Endodermal cell (in vitro differentiated cells): Measurements from ENCODE around the gene NISCH. TPM values are rescaled to one million over a fixed set of nuclear protein-coding genes. Genes with fewer than 3 reads are reported as not detected.

Experiments
- DNase-seq: peaks from one replicate; pipeline ENCODE4 v3.0.0-alpha.2; 2017
- H3K27ac ChIP-seq: 2 replicates; pipeline ENCODE4 v1.5.1; 2013; ENCODE audit warnings: mild to moderate bottlenecking, low read depth, low read length, moderate library complexity
- H3K27me3 ChIP-seq: 2 replicates; pipeline ENCODE4 v1.6.1; 2013; ENCODE audit warnings: mild to moderate bottlenecking, low read length, moderate library complexity; ENCODE audit not compliant: insufficient read depth, control insufficient read depth, poor library complexity, severe bottlenecking
- H3K36me3 ChIP-seq: 2 replicates; pipeline ENCODE4 v1.7.0; 2013; ENCODE audit warnings: mild to moderate bottlenecking, low read length, moderate library complexity; ENCODE audit not compliant: control insufficient read depth, insufficient read depth
- H3K4me1 ChIP-seq: one replicate; pipeline ENCODE4 v1.7.0; 2013; ENCODE audit warnings: low read length; ENCODE audit not compliant: control insufficient read depth, insufficient read depth
- H3K4me3 ChIP-seq: 2 replicates; pipeline ENCODE4 v1.5.1; 2013; ENCODE audit warnings: mild to moderate bottlenecking, low read length, moderate library complexity
- H3K9ac ChIP-seq: 2 replicates; pipeline ENCODE4 v1.6.1; 2013; ENCODE audit warnings: mild to moderate bottlenecking, low read length, moderate library complexity; ENCODE audit not compliant: poor library complexity, severe bottlenecking; ENCODE audit errors: extremely low read depth
- H3K9me3 ChIP-seq: 2 replicates; pipeline ENCODE4 v1.6.1; 2013; ENCODE audit warnings: mild to moderate bottlenecking, low read length, moderate library complexity; ENCODE audit not compliant: control insufficient read depth
- H3K27ac Mint-ChIP-seq: 2 replicates; pipeline ENCODE4 v1.8.0; 2020; ENCODE audit warnings: mixed read lengths
- H3K27me3 Mint-ChIP-seq: 2 replicates; pipeline ENCODE4 v1.8.0; 2021; ENCODE audit warnings: mild to moderate bottlenecking, mixed read lengths; ENCODE audit not compliant: insufficient read depth
- H3K36me3 Mint-ChIP-seq: 2 replicates; pipeline ENCODE4 v1.8.0; 2020; ENCODE audit warnings: low read depth, mixed read lengths
- H3K4me1 Mint-ChIP-seq: 2 replicates; pipeline ENCODE4 v1.8.0; 2020; ENCODE audit warnings: mixed read lengths
- H3K4me3 Mint-ChIP-seq: 2 replicates; pipeline ENCODE4 v1.8.0; 2020; ENCODE audit warnings: mild to moderate bottlenecking, moderate library complexity, mixed read lengths
- H3K9me3 Mint-ChIP-seq: 2 replicates; pipeline ENCODE4 v1.8.0; 2020; ENCODE audit warnings: mild to moderate bottlenecking, mixed read lengths
- WGBS, 2 experiments: methylation state at CpG; one replicate each; pipeline versions ENCODE4 v1.1.5 to v1.1.7; 2013; ENCODE audit warnings: missing lambda C conversion rate in 2 of 2, mixed read lengths in 1 of 2; ENCODE audit not compliant: insufficient coverage in 1 of 2, insufficient read length in 1 of 2; 5-methylcytosine and 5-hydroxymethylcytosine counted together
- total RNA-seq, 2 donors: library from RNA; stranded (reverse); fragmentation: NEBNext Ultra II Directional in 1 of 2; extraction: Animal tissue kit (Norgen Biotek cat#: 25700) in 1 of 2; gene quantifications; 2 replicates in 1 of 2; 3 replicates in 1 of 2; pipeline ENCODE4 v1.2.1, GENCODE V29; 2021
- TF ChIP-seq, protein P1 (sequence below): fragments of 200-600 bp; sonication (generic); conservative IDR thresholded peaks from 2 replicates; pipeline ENCODE4 v1.5.0; 2021; ENCODE audit warnings: antibody characterized with exemption, mild to moderate bottlenecking

NISCH gene
- total RNA-seq, 2 donors from 2014 or later: 151 to 156 TPM

DNA sequence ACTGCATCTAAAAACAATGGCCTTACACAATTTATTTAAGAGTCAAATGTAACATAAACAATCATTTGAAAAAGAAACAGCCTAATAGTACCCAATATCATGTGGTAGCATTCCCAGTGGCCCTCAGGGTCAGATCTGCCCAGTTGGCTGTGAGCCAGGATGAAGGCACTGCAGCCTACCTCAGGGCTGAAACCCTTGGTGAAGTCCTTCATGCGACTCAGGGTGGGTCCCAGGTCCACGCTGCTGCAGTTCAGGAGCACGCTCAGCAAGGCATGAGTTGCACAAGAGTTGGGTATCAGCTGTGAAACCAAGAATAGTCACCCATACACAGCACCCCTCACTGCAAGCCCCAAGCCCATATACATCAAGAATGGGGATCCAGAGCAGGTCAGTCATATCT, 47.6 kb upstream of the NISCH start:
- no peaks in the 10 kb centered on the region for H3K27me3 ChIP-seq
- TF ChIP-seq, protein P1, sequence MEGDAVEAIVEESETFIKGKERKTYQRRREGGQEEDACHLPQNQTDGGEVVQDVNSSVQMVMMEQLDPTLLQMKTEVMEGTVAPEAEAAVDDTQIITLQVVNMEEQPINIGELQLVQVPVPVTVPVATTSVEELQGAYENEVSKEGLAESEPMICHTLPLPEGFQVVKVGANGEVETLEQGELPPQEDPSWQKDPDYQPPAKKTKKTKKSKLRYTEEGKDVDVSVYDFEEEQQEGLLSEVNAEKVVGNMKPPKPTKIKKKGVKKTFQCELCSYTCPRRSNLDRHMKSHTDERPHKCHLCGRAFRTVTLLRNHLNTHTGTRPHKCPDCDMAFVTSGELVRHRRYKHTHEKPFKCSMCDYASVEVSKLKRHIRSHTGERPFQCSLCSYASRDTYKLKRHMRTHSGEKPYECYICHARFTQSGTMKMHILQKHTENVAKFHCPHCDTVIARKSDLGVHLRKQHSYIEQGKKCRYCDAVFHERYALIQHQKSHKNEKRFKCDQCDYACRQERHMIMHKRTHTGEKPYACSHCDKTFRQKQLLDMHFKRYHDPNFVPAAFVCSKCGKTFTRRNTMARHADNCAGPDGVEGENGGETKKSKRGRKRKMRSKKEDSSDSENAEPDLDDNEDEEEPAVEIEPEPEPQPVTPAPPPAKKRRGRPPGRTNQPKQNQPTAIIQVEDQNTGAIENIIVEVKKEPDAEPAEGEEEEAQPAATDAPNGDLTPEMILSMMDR: no peak
- H3K4me3 ChIP-seq: no peak overlapping the region
- DNase-seq: no peak
- peaks cover 58% of the 10 kb centered on the region for H3K36me3 ChIP-seq
- H3K9ac ChIP-seq: no peak overlapping the region
- Mint-ChIP-seq H3K36me3 (peaks cover 49% of the 10 kb centered on the region), H3K27ac (no peak overlapping the region), H3K4me3 (peak overlapping the region; percentile 80), H3K27me3 (no peaks in the 10 kb centered on the region), H3K4me1 (peaks cover 17% of the 10 kb centered on the region), H3K9me3 (no peaks in the 10 kb centered on the region)
- no peaks in the 10 kb centered on the region for H3K9me3 ChIP-seq
- peaks cover 11% of the 10 kb centered on the region for H3K4me1 ChIP-seq
- 96% methylated on average over 3 of the region's 3 CpGs; no CpG with 5 or more reads in 1 of the 2 experiments for WGBS, 2 experiments
- no peak overlapping the region for H3K27ac ChIP-seq

DNA sequence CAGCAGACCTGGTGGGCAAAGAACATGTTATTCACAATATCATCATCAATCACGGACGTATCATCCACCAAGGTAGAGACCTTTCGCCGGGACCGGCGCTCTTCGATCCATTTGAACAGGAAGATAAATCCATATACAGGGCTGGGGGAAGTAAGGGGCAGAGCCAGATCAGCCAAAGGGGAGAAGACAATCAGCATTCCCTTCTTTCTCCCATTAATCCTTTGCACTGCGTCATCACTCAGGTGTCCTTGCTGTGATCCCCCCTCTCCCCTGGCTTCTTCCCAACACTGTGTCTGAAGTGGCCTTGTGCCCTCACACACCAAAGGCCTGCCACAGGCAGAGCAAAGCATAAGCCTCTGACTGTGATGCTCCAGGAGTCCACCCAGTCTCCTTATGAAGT, 46.9 kb upstream of the NISCH start:
- peak overlapping the region; percentile 86 for H3K27ac Mint-ChIP-seq
- H3K4me1 Mint-ChIP-seq: peaks cover 17% of the 10 kb centered on the region
- peak overlapping the region; percentile 91 for H3K4me3 ChIP-seq

DNA sequence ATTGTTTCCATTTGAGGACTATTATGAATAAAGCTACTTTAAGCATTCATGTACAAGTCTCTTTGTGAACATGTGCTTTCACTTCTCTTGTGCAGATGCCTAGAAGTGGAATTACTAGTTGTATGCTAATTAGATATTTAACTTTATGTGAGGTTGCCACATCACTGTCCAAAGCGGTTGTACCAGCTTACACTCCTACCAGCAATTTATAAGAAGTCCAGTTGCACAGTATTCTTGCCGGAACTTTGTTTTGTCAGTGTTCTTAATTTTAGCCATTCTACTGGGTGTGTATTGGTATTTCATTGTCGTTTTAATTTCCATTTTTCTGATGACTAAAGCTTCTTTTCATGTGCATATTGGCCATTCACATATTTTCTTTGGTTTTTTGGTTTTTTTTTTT, 39.6 kb upstream of the NISCH start:
- Mint-ChIP-seq H3K36me3 (peaks cover 10% of the 10 kb centered on the region), H3K4me1 (peaks cover 10% of the 10 kb centered on the region), H3K27me3 (no peaks in the 10 kb centered on the region), H3K27ac (no peak overlapping the region), H3K4me3 (no peak overlapping the region), H3K9me3 (no peaks in the 10 kb centered on the region)
- Histone ChIP-seq H3K36me3 (no peaks in the 10 kb centered on the region), H3K27me3 (no peaks in the 10 kb centered on the region), H3K27ac (no peak overlapping the region), H3K9me3 (no peaks in the 10 kb centered on the region), H3K4me1 (peaks cover 11% of the 10 kb centered on the region), H3K4me3 (no peak overlapping the region), H3K9ac (no peak overlapping the region)
- TF ChIP-seq, protein P1: no peak
- WGBS, 2 experiments: 83 to 94% methylated on average over 1 to 3 of the region's 3 CpGs
- DNase-seq: no peak

More for the DNA sequence above, 46.9 kb upstream of the NISCH start:
- H3K9me3 ChIP-seq: no peaks in the 10 kb centered on the region
- H3K9me3 Mint-ChIP-seq: no peaks in the 10 kb centered on the region
- H3K4me3 Mint-ChIP-seq: peak overlapping the region; percentile 80
- peaks cover 11% of the 10 kb centered on the region for H3K4me1 ChIP-seq
- TF ChIP-seq, protein P1: no peak
- H3K36me3 ChIP-seq: peaks cover 51% of the 10 kb centered on the region
- H3K27me3 ChIP-seq: no peaks in the 10 kb centered on the region
- H3K36me3 Mint-ChIP-seq: peaks cover 43% of the 10 kb centered on the region
- 96 to 100% methylated on average over 6 to 8 of the region's 8 CpGs for WGBS, 2 experiments
- no peak overlapping the region for H3K27ac ChIP-seq
- peak overlapping the region; percentile 89 for H3K9ac ChIP-seq
- no peaks in the 10 kb centered on the region for H3K27me3 Mint-ChIP-seq
- DNase-seq: no peak
